ENCODE measurements around the gene LHX2. TPM values are rescaled to one million over a fixed set of nuclear protein-coding genes. Genes with fewer than 3 reads are reported as not detected.

LHX2 gene
- total and polyA plus RNA-seq, 2 of the 4 experiments (the other 2 are of a cell fraction): not detected

GRCh38 chr9:124003636-124004349 is 7.8 kb upstream of the LHX2 start:
- Histone ChIP-seq H3K14ac (replicated peaks; ENCODE audit: low read depth, low read length) (no peak overlapping the region), H4K5ac (ENCODE audit: low read depth, low read length) (no peak overlapping the region), H3K4me2 (ENCODE audit: low read depth, low read length) (no peak overlapping the region), H3K79me1 (ENCODE audit: low read depth in 1 of 2, low read length in 2 of 2) (no peaks in the 10 kb centered on the region), H2AK5ac (ENCODE audit: low read depth, low read length) (no peak overlapping the region), H4K20me1 (ENCODE audit: insufficient read depth, low read length) (0 out of 2 replicates have a peak, but pooled peaks cover 4% of the 10 kb centered on the region), H3K56ac (ENCODE audit: extremely low read depth, insufficient read depth, low read length) (no peak overlapping the region), H3K36me3 (ENCODE audit: control insufficient read depth, insufficient read depth, low read length) (no peaks in the 10 kb centered on the region), H3K9ac (ENCODE audit: low read depth, low read length) (no peak overlapping the region), H4K91ac (ENCODE audit: insufficient read depth, low read depth, low read length) (no peak overlapping the region), H3K9me3 (ENCODE audit: control insufficient read depth, insufficient read depth, low read length) (peaks cover 10% of the 10 kb centered on the region), H3K4ac (ENCODE audit: low read depth, low read length) (no peak overlapping the region), H3K4me3 (ENCODE audit: insufficient read depth, low read depth, low read length) (no peak overlapping the region), H2BK5ac (ENCODE audit: low read depth, low read length, poor library complexity, severe bottlenecking) (no peak overlapping the region), H3K27me3 (ENCODE audit: control insufficient read depth, insufficient read depth, low read length) (peaks cover 94% of the 10 kb centered on the region), H2BK15ac (ENCODE audit: low read depth, low read length) (no peak overlapping the region), H2AK9ac (replicated peaks; ENCODE audit: low read depth, low read length, poor library complexity) (no peak overlapping the region), H3K18ac (ENCODE audit: low read depth, low read length) (no peak overlapping the region), H2BK20ac (ENCODE audit: low read depth, low read length) (no peak overlapping the region), H3K4me1 (ENCODE audit: control insufficient read depth, insufficient read depth, low read length) (no peaks in the 10 kb centered on the region), H3K27ac (ENCODE audit: insufficient read depth, low read length) (no peak overlapping the region), H2AFZ (replicated peaks; ENCODE audit: low read length, poor library complexity) (no peak overlapping the region), H3K23ac (ENCODE audit: low read depth, low read length) (no peak overlapping the region), H3K9me1 (ENCODE audit: insufficient read depth, low read length) (no peaks in the 10 kb centered on the region), H4K8ac (ENCODE audit: low read depth in 2 of 2, low read length in 2 of 2) (no peak overlapping the region), H2BK120ac (ENCODE audit: low read depth, low read length) (no peak overlapping the region)
- ChIA-PET POLR2A (ENCODE audit: unreplicated experiment) (no interaction called here), CTCF (no interaction called here)
- in situ Hi-C loops (cut with MboI; ENCODE audit: low sequenced_read_pairs): no loop called here
- DNase-seq (no peak), ATAC-seq (ENCODE audit: low read depth) (no peak)
- BruUV-seq (replicated peaks): no TSS peak
- no peak for TF ChIP-seq MAZ (IDR thresholded peaks at IDR 0.05; ENCODE audit: borderline replicate concordance, low read depth, low read length)
- TF ChIP-seq POLR2A (IDR thresholded peaks at IDR 0.05; ENCODE audit: low read depth, low read length): no peak
- no peak for TF ChIP-seq FOS (IDR thresholded peaks at IDR 0.05; ENCODE audit: low read depth, low read length)
- TF ChIP-seq RFX5 (IDR thresholded peaks at IDR 0.05; ENCODE audit: low read depth, low read length): no peak
- no peak for TF ChIP-seq CHD1 (IDR thresholded peaks at IDR 0.05; ENCODE audit: low read depth, low read length)
- TF ChIP-seq MXI1 (IDR thresholded peaks at IDR 0.05; ENCODE audit: borderline replicate concordance, low read depth, low read length): no peak
- no peak for TF ChIP-seq MAFK (IDR thresholded peaks at IDR 0.05; ENCODE audit: low read depth, low read length)
- TF ChIP-seq RCOR1 (IDR thresholded peaks at IDR 0.05; ENCODE audit: insufficient replicate concordance, low read length): no peak
- TF ChIP-seq, protein P1, sequence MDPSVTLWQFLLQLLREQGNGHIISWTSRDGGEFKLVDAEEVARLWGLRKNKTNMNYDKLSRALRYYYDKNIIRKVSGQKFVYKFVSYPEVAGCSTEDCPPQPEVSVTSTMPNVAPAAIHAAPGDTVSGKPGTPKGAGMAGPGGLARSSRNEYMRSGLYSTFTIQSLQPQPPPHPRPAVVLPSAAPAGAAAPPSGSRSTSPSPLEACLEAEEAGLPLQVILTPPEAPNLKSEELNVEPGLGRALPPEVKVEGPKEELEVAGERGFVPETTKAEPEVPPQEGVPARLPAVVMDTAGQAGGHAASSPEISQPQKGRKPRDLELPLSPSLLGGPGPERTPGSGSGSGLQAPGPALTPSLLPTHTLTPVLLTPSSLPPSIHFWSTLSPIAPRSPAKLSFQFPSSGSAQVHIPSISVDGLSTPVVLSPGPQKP (IDR thresholded peaks at IDR 0.05; ENCODE audit: borderline replicate concordance, low read depth, low read length): no peak
- TF ChIP-seq RAD21 (IDR thresholded peaks at IDR 0.05; ENCODE audit: low read length): no peak
- TF ChIP-seq BHLHE40 (IDR thresholded peaks at IDR 0.05; ENCODE audit: low read depth, low read length): no peak
- no peak for TF ChIP-seq SMC3 (IDR thresholded peaks at IDR 0.05; ENCODE audit: low read depth, low read length)
- TF ChIP-seq, protein P2, sequence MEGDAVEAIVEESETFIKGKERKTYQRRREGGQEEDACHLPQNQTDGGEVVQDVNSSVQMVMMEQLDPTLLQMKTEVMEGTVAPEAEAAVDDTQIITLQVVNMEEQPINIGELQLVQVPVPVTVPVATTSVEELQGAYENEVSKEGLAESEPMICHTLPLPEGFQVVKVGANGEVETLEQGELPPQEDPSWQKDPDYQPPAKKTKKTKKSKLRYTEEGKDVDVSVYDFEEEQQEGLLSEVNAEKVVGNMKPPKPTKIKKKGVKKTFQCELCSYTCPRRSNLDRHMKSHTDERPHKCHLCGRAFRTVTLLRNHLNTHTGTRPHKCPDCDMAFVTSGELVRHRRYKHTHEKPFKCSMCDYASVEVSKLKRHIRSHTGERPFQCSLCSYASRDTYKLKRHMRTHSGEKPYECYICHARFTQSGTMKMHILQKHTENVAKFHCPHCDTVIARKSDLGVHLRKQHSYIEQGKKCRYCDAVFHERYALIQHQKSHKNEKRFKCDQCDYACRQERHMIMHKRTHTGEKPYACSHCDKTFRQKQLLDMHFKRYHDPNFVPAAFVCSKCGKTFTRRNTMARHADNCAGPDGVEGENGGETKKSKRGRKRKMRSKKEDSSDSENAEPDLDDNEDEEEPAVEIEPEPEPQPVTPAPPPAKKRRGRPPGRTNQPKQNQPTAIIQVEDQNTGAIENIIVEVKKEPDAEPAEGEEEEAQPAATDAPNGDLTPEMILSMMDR (conservative IDR thresholded peaks at IDR 0.05; ENCODE audit: low read depth, low read length): no peak
- no peak for TF ChIP-seq USF2 (IDR thresholded peaks at IDR 0.05; ENCODE audit: low read depth, low read length)
- intact Hi-C loops (cut with micrococcal nuclease): no loop called here
- dilution Hi-C loops (cut with HindIII; ENCODE audit: low sequenced_read_pairs, unreplicated experiment): no loop called here
- 0% methylated on average over 3 of the region's 4 CpGs; no CpG with 5 or more reads in 1 of the 2 experiments for WGBS, 2 experiments (ENCODE audit: extremely low coverage in 2 of 2, insufficient read length in 1 of 2)
